BJ (cell line): ENCODE results near the gene COG2. TPM values are rescaled to one million over a fixed set of nuclear protein-coding genes. Genes with fewer than 3 reads are reported as not detected.

Experiments used
- CTCF ChIA-PET: fragments of 350-600 bp; formaldehyde crosslinking; extraction: SDS; loops from one replicate; lab custom pipeline; 2021; ENCODE audit warnings: antibody characterized with exemption, inconsistent platforms; lab: Yijun Ruan, JAX
- POLR2A ChIA-PET: fragments of 300-600 bp; sonication (Branson Sonifier 250); formaldehyde crosslinking; extraction: SDS; loops from one replicate; lab custom pipeline; 2021; ENCODE audit warnings: antibody characterized with exemption; lab: Charles Lee
- DNase-seq: peaks from one replicate; pipeline ENCODE4 v3.0.0-alpha.2; 2011; ENCODE audit warnings: low read depth
- H3K27me3 ChIP-seq: 2 replicates; pipeline ENCODE4 v1.6.0; 2011; ENCODE audit warnings: low read length; ENCODE audit not compliant: control insufficient read depth, insufficient read depth
- H3K36me3 ChIP-seq: 2 replicates; pipeline ENCODE4 v1.5.1; 2011; ENCODE audit warnings: low read length; ENCODE audit not compliant: control insufficient read depth, insufficient read depth
- H3K4me3 ChIP-seq: 2 replicates; pipeline ENCODE4 v1.5.1; 2011; ENCODE audit warnings: low read depth, mild to moderate bottlenecking, control low read depth, low read length
- CTCF ChIP-seq: IDR thresholded peaks from 2 replicates; pipeline ENCODE4 v1.5.1; 2011; ENCODE audit warnings: low read depth, mild to moderate bottlenecking, control low read depth, inconsistent platforms, low read length, moderate library complexity; ENCODE audit not compliant: insufficient read depth
- polyA plus RNA-seq: library from polyadenylated mRNA; depleted of rRNA; stranded (reverse); fragments of >200 nt; gene quantifications from 2 replicates; pipeline ENCODE4 v1.2.3, GENCODE V29; 2011

Gene COG2
- polyA plus RNA-seq, 1 experiment, result 12.0 TPM

- H3K4me3 ChIP-seq, result no peak overlapping the region
- H3K36me3 ChIP-seq, result no peaks in the 10 kb centered on the region
- POLR2A ChIA-PET, result no interaction called here
- peaks cover 8% of the 10 kb centered on the region; the same call in 1 of the 2 replicates for H3K27me3 ChIP-seq
- CTCF ChIA-PET, result interaction anchor here (1.6 to 2.1 kb wide), 2 partner anchors 9 to 138 kb away, joined by 5 to 8 read pairs; no protein-coding TSS in a partner anchor
- no peak for TF ChIP-seq CTCF
- no peak for DNase-seq
These were observed 7.9 kb upstream of the COG2 start for GRCh38 chr1:230634384-230634783.

- H3K27me3 ChIP-seq, result peaks cover 8% of the 10 kb centered on the region; the same call in 1 of the 2 replicates
- ChIA-PET POLR2A (no interaction called here), CTCF (no interaction called here)
- H3K4me3 ChIP-seq, result no peak overlapping the region
- TF ChIP-seq CTCF, result no peak
- H3K36me3 ChIP-seq, result no peaks in the 10 kb centered on the region
- DNase-seq, result no peak
These were observed 5.6 kb upstream of the COG2 start for GRCh38 chr1:230636575-230637148.

GRCh38 chr1:230639714-230640209 lies 2.5 kb upstream of the COG2 start:
- Histone ChIP-seq H3K36me3 (no peaks in the 10 kb centered on the region), H3K27me3 (peaks cover 8% of the 10 kb centered on the region; the same call in 1 of the 2 replicates), H3K4me3 (no peak overlapping the region)
- no peak for TF ChIP-seq CTCF
- DNase-seq, result no peak
- ChIA-PET POLR2A (no interaction called here), CTCF (interaction anchor here (1.1 kb wide), 1 partner anchor 133 kb away, joined by 5 read pairs; no protein-coding TSS in a partner anchor)

- no peaks in the 10 kb centered on the region for H3K36me3 ChIP-seq
- H3K27me3 ChIP-seq, result peaks cover 8% of the 10 kb centered on the region; the same call in 1 of the 2 replicates
- TF ChIP-seq CTCF, result no peak
- ChIA-PET CTCF (interaction anchor here (1.0 to 3.6 kb wide), 2 partner anchors 10 to 132 kb away, joined by 9 to 24 read pairs; no protein-coding TSS in a partner anchor), POLR2A (interaction anchor here (0.6 kb wide), 1 partner anchor 217 kb away, joined by 8 read pairs; no protein-coding TSS in a partner anchor)
- H3K4me3 ChIP-seq, result no peak overlapping the region
- DNase-seq, result no peak
These were observed 935 bp upstream of the COG2 start for GRCh38 chr1:230641346-230641745.

GRCh38 chr1:230641900-230642262 lies 400 bp upstream of the COG2 start:
- ChIA-PET POLR2A (interaction anchor here (0.7 kb wide), 1 partner anchor 696 kb away, joined by 5 read pairs; the partner anchor contains the start of genes EXOC8 and SPRTN), CTCF (interaction anchor here (0.6 to 3.6 kb wide), 8 partner anchors 9 to 513 kb away, joined by 3 to 24 read pairs (median 3); no protein-coding TSS in a partner anchor)
- no peak for DNase-seq
- Histone ChIP-seq H3K36me3 (no peaks in the 10 kb centered on the region), H3K4me3 (peak overlapping the region; percentile 35), H3K27me3 (peaks cover 6% of the 10 kb centered on the region; the same call in 1 of the 2 replicates)
- no peak for TF ChIP-seq CTCF
